Medulla oblongata (tissue), 1 donor: Measurements from ENCODE around the gene GPR139.

Experiments
- DNase-seq: peaks from one replicate; pipeline ENCODE4 v3.0.0-alpha.2; 2015; ENCODE audit errors: extremely low spot score

GPR139 gene

DNA sequence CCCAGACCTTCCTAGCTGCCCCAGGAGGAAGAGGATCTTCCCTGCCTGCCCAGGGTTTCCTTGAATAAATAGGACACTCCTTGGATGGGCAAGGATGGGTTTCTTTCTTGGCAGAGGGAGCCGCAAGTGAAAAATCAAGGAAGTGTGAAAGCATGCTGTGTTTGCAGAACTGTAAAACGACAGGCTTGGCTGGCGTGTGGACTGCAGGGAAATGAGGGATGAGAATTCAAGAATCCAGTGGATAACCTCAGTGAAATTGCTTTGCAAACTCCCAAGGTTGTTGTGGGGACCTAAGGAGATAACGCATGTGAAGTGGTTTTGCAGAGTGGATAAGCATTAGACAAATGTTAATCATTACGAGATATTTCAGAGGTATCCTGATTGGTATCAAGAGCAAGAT, 20.4 kb downstream of the GPR139 start:
- DNase-seq, result no peak

DNA sequence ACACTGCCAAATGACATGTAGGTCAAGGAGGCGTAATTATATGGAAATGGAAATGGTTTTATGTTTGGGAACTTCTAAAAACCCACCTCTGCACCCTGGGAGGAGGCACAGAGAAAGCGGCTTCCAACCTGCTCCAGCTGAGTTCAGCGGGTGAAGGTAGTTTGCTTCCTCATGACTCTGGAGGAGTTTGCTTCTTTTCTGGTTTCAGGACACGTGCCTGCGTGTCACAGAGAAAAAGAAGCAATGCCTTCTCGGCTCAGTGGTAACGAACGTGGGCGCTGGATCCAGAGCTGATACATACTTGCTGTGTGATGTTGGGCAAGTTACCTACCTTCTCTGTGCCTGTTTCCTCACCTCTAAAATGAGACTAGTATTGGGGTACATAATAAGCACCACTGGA, 22.1 kb downstream of the GPR139 start:
- no peak for DNase-seq

DNA sequence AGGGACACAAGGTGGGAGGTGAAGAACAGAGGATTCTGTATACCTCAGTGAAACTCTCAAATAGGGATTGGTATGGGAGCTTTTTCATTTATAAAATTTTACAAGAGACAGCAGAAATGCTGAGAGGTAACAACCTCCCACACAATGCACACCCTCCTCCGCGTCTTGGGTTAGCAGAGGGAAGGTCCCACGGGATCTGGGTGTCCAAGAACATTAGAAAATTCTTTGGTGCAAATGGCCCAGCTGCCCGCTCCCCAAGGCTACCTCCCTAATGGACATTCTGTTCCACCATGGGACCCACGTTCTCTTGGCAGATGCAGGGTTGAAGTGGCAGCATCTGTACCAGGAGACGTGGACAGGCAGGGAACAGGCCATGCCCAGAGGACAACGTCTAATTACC, 22.5 kb downstream of the GPR139 start:
- no peak for DNase-seq

DNA sequence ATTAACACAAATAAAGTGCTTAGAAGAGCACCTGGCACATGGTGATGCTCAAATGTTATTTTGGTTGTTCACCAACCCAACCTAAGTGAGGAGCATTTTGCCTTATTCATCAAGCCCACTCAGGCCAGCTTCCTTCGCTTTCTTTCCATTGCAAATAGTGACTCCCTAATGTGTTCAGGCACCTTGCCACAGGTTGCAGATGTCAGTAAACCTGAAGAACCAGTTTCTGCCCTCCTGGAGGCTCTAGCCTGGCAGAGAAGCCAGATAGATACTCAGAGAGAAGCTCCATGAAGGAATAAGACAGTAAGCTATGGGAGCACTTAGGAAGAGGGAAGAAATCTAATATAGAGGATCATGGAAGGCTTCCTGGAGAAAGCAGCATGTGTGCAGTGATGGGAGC, 23.9 kb downstream of the GPR139 start:
- DNase-seq, result no peak

DNA sequence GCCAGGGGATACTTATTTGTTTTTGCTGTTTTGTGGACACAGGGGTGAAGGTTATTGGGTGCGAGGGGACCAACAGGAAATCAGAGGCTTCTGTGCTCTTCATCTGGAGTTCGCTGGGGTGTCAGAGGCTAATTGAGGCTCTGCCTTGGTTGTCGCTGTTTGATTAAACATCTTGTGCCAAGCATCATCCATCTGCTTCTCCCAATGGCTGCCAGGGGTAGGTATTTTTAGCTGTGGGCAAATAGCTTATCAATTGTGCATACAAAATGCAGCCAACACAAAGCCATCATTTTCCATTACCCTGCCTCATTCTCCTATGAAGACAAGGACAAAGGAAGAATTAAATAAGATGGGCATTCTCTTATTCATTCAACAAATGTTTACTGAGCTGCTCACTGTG, 27.8 kb downstream of the GPR139 start:
- DNase-seq, result no peak

DNA sequence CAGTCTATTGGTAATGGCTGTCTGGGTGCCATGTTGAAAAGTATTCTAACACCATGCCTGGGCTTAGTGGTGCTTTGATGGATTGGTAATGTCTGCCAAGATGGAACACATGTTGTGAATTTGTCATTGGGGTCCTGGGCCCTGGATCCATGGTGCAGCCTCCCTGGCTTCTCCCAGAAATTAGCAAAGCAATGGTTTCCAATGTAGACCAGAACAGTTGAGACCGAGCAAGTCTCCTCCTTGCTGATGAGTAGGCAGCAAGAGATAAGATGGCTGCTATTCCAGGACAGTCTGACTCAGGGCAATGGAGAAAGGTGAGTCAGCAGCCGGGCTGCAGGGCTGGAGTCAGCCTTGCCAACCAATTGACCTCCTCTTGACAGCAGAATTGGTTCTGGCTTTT, 30.8 kb downstream of the GPR139 start:
- DNase-seq, result no peak

DNA sequence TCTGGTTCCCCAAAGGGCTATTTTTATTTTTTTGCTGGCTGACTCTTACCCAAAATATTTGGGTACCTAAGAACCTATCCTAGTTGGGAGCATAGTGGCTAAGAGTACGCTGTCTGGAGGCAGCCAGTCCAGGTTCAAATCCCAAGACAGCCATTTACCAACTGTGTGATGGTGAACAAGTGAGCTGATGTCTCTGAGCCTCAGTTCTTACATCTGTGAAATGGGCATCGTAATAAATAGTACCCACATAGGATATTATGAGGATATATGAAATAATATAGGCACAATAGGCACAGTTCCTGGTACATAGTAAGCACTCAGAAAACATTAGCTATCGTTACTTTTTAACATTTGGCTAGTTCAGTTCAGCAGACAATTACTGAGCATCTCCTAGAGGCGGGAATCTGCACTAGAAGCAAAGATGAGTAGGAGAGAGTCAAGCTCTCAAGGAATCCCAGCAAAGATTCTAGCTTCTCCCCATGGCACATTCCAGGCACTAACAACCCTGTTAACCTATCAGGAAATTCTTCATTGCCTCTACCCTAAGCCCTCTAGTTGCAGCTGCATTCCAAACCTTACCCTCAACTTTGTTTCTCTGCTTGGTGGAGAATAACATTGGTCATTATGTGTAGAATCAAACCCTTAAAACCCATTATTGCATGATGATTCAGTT, 31.6 kb downstream of the GPR139 start:
- DNase-seq, result no peak

DNA sequence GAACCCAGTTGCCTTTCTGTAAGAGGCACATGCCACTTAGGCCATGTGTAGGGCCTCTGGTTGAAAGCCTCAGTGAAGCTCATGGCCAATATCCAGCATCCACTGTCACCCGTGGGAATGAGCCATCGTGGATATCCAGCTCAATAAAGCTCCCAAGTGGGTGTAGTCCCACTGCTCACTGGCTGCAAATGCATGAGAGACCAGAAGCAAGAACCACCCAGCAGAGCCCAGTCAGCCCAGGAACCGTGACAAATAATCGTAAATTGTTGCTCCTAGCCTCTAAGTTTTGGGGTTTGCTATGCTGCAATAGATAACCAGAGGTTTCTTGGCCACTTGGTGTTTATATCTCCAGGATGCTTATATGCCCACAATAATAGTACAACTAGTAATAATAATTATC, 33.7 kb downstream of the GPR139 start:
- DNase-seq, result no peak

DNA sequence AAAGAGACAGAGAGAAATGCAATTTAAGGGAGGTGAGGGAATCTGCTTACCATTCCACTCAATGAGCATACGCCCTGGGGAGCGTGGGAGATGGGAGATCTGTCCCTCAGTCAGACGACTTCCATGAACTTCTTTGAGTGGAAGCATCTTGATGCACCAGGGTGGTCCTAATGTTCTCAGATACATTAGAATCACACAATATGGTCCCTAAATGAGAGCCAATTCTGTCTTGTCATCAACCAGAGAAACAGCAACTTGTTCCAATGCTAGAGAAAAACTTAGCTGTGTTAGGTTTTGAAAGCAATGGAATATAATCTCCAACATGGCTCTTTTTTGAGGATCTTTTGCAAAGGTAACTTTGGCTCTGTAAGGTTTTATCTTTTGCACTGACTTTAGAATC, 44.1 kb downstream of the GPR139 start:
- DNase-seq, result no peak

DNA sequence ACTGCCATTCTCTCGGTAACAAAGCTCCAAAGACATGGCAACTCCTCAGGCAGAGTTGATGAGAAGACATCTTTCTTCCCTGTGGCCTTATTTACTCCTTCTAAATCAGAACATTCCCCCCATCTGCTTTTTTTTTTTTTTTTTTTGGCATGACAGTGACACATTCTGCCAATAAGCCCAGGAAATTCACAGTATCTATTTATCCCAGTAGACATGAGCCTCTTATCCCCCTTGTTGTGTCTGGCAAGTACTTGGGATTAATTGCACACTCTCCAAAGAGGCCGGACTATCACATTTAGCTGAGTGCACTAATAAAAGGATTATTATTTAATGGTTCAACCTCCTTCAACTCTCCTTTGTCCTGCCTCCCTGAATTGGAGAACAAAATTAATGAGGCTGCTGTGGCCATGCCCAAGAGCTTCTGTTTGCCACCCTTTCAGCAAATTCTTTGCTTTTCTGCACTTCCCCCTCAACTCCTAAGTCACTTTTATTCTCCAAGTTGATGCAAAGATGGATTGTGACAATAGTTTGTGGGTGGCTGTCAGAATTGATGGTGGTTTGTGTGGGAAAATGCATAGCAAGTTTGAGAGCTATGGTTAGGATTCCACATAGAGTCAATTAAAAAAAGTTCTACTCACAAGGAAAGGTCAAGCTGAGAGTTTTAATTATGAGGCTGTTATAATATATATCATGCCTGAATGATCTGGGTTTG, 47.2 kb downstream of the GPR139 start:
- no peak for DNase-seq

DNA sequence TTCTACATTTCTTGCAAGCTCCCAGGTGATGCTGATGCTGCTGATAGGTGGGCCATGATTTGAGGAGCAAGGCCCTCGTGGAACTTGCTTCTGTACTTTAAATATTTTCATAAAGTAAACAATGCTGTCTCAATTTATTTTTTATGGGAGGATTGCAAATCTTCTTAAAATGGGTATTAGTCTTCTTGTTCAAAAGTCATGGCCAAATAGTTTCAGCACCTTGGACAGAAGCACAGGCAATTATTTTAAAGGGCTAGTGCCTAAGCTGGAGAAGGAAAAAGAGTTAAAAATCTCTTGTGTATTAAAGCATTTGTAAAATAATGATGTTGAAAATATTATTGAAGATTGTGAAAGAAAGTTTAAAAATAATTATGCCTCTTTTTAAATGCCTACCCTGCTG, 50.5 kb downstream of the GPR139 start:
- no peak for DNase-seq

DNA sequence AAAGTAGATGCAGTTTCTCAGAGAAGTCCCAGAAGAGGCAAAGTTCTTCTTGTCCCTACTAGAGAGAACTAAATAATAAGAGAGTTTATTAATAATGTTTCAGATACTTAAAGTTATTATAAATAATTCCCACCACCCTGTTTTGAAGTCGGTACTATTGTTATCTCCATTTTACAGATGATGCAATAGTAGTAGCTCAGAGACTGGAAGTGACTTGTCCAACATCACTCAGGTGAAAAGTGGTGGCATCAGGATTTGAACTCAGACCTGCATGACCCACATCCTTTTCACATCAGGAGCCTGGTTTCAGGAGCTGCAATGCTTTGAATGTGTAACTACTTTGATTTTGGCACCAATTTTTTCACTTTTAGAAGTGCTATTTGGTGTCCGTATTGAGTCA, 52.7 kb downstream of the GPR139 start:
- DNase-seq, result no peak

DNA sequence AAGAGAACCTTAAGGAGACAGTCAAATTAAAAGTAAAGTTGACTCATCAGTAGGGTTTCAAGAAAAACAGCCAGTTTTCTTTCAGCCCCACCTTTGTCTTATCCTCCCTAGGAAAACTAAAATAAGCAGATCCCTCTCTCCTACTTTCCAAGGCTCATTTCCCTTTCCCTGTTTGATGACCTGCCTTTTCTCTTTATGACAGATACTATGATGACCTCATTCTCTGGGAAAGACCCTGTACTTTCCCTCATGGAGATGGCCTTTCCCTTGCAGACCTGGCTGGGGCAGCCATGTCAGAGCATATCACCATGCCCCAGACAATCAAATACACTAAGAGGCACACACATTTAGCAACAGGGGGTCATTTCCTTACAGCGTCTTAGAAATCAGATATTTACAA, 53.6 kb downstream of the GPR139 start:
- no peak for DNase-seq

DNA sequence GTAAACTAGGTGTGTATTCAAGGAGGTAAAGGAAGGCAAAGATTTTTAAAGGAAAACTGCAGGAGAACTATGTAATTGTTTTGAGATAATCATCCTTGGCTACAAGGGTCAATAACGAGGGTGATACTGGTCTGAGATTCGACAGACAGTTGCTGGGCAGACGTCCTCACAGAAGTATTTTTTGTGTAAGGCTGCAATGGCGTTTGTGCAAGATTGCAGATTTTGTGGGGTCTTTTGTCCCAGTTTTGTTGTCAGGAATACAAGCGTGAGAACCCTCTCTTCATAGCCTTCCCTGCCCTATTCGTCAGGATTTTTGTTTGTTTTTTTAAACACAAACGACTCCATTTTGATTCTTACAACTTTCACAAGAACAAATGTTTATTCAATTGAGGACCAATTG, 57.5 kb downstream of the GPR139 start:
- no peak for DNase-seq

DNA sequence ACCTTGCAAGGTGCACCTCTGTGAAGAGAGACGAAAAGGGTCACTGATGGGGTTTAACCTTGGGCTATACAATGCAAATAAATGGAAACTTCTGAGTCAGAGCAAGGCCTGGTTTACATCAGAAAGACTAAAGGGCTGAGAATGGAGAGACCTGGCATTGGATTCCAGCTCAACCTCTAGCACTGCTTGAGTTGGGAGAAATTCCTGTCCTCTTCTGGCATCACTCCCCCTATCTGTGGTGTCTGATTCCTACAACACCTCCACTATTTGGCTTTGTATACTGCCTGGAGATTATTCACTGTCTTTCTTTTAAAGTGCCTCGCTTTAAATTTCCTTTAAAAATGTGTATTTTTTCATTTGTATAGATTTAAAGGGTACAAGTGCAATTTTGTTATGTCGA, 68.8 kb downstream of the GPR139 start:
- DNase-seq, result no peak

DNA sequence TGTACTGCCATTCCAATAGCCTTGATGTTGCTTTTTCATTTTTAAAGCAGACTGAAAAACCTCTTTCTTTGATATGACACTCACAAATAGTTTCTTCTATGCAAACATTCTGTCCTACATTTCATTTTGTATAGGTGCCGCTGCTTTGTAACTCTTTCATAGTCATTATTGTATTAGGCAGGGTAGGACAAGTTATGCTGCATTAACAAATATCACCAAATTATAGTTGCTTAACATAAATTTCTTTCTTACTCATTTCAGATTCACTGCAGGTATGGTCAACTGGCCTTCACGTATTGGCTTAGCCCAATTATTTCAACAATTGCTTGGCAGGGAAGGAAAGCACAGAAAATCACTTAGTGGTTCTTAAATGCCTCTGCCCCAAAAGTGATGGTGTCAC, 70.8 kb downstream of the GPR139 start:
- no peak for DNase-seq

DNA sequence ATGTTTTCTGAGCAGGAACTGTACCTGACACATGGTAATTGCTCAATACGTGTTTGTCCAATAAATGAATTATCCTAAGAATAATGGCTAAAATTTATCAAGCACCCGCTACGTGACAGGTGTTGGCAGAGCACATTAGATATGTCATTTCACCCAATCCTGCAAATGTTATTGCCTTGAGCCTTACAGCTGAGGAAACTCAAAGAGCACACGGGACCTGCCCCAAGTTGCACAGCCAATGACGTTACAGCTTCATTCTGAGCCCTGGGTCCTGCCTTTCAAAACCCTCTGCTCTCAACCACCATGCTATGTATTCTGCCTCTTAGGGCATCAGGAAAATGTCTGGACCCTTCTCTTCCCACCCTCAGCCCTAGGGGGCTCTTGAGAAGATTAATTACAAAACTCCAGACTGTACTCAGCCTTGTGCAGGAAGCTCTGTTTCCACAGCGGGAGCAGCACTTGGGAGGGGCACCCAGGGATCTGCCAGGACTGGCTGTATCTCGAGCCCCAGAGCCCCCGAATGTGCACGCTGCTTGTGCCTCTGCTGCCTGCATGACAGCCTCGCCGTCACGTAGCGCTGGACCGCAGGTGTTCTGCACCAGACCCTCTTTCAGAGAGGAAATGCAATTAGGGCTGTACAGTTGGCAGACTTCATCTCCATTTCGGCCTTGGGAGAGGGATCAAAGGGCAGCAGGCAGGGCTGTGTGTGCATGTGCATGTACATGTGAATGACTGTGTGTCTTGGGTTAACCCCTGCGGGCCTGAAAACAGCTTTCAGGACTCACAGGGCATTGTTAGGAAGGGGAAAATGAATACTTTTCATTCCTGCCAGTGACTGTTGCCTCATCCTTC, 71.6 kb downstream of the GPR139 start:
- no peak for DNase-seq

DNA sequence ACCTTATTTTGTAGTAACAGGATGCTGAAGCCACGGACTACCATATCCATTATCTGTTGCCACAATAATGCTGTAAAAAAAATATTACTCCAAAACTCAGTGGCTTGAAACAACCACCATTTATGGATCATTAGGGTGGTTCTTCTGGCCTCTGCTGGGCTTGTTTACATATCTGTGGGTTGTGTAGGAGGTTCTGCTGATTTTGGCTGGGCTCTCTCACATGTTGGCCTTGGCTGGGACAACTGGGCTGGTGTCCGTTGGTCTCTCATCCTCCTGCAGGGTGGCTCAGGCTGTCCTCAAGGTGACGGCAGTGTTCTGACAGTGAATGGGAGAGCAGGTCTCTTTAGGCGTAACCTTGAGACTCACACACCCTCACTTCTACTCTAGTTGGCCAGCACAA, 76.0 kb downstream of the GPR139 start:
- DNase-seq, result no peak

DNA sequence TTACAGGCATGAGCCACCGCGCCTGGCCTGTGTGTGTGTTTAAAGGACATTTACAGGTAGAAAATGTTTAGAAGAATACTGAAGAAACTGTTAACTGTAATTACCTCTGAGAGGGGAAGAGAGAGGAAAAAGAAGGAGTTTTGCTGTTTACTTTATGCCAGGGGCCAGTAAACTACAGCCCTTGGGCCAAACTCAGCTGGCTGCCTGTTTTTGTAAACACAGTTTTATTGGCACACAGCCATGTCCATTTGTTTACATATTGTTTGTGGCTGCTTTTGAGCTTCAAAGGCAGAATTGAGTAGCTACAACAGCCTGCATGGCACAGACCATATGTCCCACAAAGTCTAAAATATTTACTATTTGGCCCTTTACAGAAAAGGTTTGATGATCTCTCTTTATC, 76.4 kb downstream of the GPR139 start:
- DNase-seq, result no peak

DNA sequence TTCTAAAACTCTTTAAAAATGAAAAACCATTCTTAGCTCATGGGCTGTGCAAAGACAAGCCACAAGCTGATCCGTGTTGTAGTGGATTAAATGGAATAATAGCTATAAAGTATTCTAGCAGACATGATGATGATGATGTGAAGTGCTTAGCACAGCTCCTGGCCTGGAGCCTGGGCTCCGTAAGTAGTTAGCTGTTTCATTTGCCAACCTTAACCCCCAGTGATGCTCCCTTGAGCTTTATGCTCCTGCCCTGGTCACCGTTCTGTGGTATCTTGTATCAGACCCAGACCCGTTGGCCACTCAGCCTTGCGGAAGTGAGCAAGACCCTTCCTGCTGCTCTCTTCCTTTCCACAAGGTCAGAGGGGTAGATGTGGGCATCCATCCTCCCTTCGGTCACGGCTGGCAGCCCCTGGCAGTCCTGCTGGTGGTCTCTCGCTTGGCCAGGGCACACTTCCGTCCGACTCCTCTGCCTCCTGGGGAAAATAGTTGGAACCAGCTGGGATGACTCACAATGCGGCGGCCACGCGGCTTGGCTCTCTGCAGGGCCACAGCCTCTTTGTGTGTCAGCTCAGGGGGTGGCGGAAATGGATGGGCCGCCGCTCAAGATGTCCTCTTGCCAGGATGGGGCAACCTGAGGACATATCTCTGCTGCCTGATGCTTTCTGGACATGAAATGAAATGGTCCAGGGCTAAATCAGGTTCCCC, 79.1 kb downstream of the GPR139 start:
- no peak for DNase-seq

DNA sequence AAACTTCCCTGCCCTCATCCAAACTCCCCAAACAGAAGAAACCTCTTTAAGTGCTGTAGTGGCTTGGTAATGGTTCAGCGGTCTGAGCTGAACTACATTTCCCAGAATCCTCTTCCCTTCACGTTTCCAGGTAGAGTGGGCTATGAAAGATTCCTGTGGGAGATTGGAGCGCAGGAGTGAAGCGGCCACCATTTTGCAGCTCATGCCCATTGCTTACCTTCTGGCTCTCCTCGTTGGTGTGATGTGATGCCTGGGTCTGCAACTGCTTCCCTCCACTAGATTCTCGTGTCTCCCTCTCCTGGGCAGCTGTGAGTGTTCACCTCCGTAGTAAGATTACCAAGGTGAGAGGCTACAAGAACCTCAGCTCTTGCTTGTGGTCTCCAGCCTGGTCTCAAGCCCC, 82.1 kb downstream of the GPR139 start:
- no peak for DNase-seq

DNA sequence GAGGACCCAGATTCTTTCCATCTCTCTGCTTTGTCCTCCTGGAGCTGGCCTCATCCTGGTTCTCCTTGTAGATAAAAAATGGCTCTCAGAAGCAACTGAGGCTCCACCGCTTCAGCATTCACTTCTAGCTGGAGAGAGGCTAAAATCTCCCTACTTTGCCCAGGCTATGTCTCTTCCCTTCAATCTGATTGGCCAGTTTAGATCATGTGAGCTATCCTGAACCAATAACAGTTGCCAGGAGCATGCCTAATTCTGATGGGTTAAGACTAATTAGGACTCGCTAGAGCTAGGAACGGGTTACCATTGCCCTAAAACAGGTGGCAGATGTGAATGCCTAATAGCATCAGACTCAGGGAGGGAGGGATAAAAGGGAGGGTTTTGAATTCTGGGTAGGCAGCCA, 89.6 kb downstream of the GPR139 start:
- no peak for DNase-seq
